Measurements from ENCODE around the gene JARID2.

DNA sequence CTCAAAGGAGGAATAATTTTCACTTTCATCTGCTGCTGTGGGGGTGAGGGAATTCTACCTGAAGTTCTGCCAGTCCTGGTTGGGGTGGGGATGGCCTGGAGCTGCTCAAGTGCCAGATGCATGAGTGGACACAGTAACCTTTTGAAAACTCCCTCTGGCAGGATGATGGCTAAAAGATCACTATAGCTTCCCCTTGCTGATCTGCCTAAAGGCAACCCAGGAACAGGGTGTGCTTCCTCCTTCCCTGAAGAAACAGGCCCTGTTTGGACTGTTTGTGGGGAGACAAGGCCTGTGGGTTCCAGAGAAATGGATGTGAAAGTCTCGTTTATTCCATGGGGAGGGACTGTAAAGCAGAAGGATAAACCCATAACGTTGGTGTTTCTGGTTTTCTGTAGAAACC, 240.1 kb downstream of the JARID2 start:
- TF ChIP-seq GABPA (IDR thresholded peaks at IDR 0.05 in 1 of 2, conservative IDR thresholded peaks at IDR 0.05 in 1 of 2) (no peak), RAD21 (IDR thresholded peaks at IDR 0.05) (no peak), CTCF (IDR thresholded peaks at IDR 0.05; ENCODE audit: low read depth, low read length, missing input control) (no peak), YY1 (IDR thresholded peaks at IDR 0.05) (no peak), SP1 (IDR thresholded peaks at IDR 0.05) (no peak), EGR1 (IDR thresholded peaks at IDR 0.05; ENCODE audit: low read depth in 2 of 2) (no peak), HNF4A (conservative IDR thresholded peaks at IDR 0.05) (no peak), REST (IDR thresholded peaks at IDR 0.05) (no peak), JUND (IDR thresholded peaks at IDR 0.05) (no peak), TAF1 (conservative IDR thresholded peaks at IDR 0.05) (no peak)
- TF ChIP-seq, protein P1, sequence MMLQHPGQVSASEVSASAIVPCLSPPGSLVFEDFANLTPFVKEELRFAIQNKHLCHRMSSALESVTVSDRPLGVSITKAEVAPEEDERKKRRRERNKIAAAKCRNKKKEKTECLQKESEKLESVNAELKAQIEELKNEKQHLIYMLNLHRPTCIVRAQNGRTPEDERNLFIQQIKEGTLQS (IDR thresholded peaks at IDR 0.05): no peak

All from liver (tissue), 3 donors.